Activated T-helper 1 cell treated with anti-CD3 and anti-CD28 coated beads, Interleukin-12 subunit alpha, Interleukin-12 subunit beta, Interleukin-2, Interleukin-4 antibody, amounts not matched to agents 30 ng/mL and 10 ng/mL and 1 ng/mL, durations not matched to agents 14 hours and 24 hours and 36 hours (primary cell): ENCODE data around the gene CD81. TPM values are rescaled to one million over a fixed set of nuclear protein-coding genes. Genes with fewer than 3 reads are reported as not detected.

Experiments used
- DNase-seq: peaks from one replicate; pipeline ENCODE4 v3.0.0; 2021; ENCODE audit warnings: low spot score
- H3K27ac Mint-ChIP-seq: one replicate; pipeline ENCODE4 v1.8.0; 2021; ENCODE audit warnings: mild to moderate bottlenecking, mixed read lengths
- H3K27me3 Mint-ChIP-seq: one replicate; pipeline ENCODE4 v1.8.0; 2022; ENCODE audit warnings: mild to moderate bottlenecking, moderate library complexity, mixed read lengths; ENCODE audit not compliant: insufficient read depth
- H3K36me3 Mint-ChIP-seq: one replicate; pipeline ENCODE4 v1.8.0; 2021; ENCODE audit warnings: low read depth, mixed read lengths
- H3K4me1 Mint-ChIP-seq: one replicate; pipeline ENCODE4 v1.8.0; 2021; ENCODE audit warnings: low read depth, mixed read lengths
- H3K4me3 Mint-ChIP-seq: one replicate; pipeline ENCODE4 v1.8.0; 2021; ENCODE audit warnings: mild to moderate bottlenecking, moderate library complexity, mixed read lengths
- H3K9me3 Mint-ChIP-seq: one replicate; pipeline ENCODE4 v1.8.0; 2021; ENCODE audit warnings: mixed read lengths
- intact Hi-C: fragments of 100-400 bp; cut with micrococcal nuclease; formaldehyde crosslinking; loops from one replicate; pipeline ENCODE4 v1.15.1; 2024
- total RNA-seq: library from RNA; stranded (reverse); gene quantifications from 2 replicates; pipeline ENCODE4 v1.2.3, GENCODE V29; 2022

CD81 gene
- total RNA-seq, 1 donor from 2014 or later = 247 TPM

GRCh38 chr11:2431395-2431794 lies 54.3 kb downstream of the CD81 start:
- Mint-ChIP-seq H3K27ac (no peak overlapping the region), H3K36me3 (no peaks in the 10 kb centered on the region), H3K9me3 (no peaks in the 10 kb centered on the region), H3K4me3 (no peak overlapping the region), H3K27me3 (no peaks in the 10 kb centered on the region), H3K4me1 (no peaks in the 10 kb centered on the region)
- no peak for DNase-seq
- intact Hi-C loops = loop anchor here (5.0 kb wide), 1 partner anchor 661 kb away; no protein-coding TSS in a partner anchor

- no peak overlapping the region for H3K27ac Mint-ChIP-seq
- no peaks in the 10 kb centered on the region for H3K27me3 Mint-ChIP-seq
- H3K4me1 Mint-ChIP-seq = no peaks in the 10 kb centered on the region
- no peaks in the 10 kb centered on the region for H3K36me3 Mint-ChIP-seq
- H3K9me3 Mint-ChIP-seq = no peaks in the 10 kb centered on the region
- intact Hi-C loops = loop anchor here (5.0 kb wide), 1 partner anchor 660 kb away; no protein-coding TSS in a partner anchor
- DNase-seq = no peak
- H3K4me3 Mint-ChIP-seq = no peak overlapping the region
These were observed 55.1 kb downstream of the CD81 start for GRCh38 chr11:2432171-2432621.

- DNase-seq = no peak
- no peaks in the 10 kb centered on the region for H3K36me3 Mint-ChIP-seq
- no peaks in the 10 kb centered on the region for H3K9me3 Mint-ChIP-seq
- no peak overlapping the region for H3K27ac Mint-ChIP-seq
- H3K27me3 Mint-ChIP-seq = no peaks in the 10 kb centered on the region
- no peaks in the 10 kb centered on the region for H3K4me1 Mint-ChIP-seq
- H3K4me3 Mint-ChIP-seq = no peak overlapping the region
- intact Hi-C loops = loop anchor here (5.0 kb wide), 1 partner anchor 660 kb away; no protein-coding TSS in a partner anchor
These were observed 55.5 kb downstream of the CD81 start for GRCh38 chr11:2432628-2433071.

- Mint-ChIP-seq H3K9me3 (no peaks in the 10 kb centered on the region), H3K4me3 (no peak overlapping the region)
These were observed 56.2 kb downstream of the CD81 start for GRCh38 chr11:2433106-2433925.

GRCh38 chr11:2434008-2434407 lies 56.9 kb downstream of the CD81 start:
- intact Hi-C loops = loop anchor here (5.0 kb wide), 1 partner anchor 658 kb away; no protein-coding TSS in a partner anchor
- no peak for DNase-seq
- Mint-ChIP-seq H3K27me3 (peaks cover 6% of the 10 kb centered on the region), H3K27ac (no peak overlapping the region), H3K4me1 (no peaks in the 10 kb centered on the region), H3K9me3 (no peaks in the 10 kb centered on the region), H3K36me3 (no peaks in the 10 kb centered on the region), H3K4me3 (no peak overlapping the region)

More at GRCh38 chr11:2433106-2433925, 56.2 kb downstream of the CD81 start:
- Mint-ChIP-seq H3K27ac (no peak overlapping the region), H3K4me1 (no peaks in the 10 kb centered on the region), H3K27me3 (no peaks in the 10 kb centered on the region), H3K36me3 (no peaks in the 10 kb centered on the region)
- intact Hi-C loops = loop anchor here (5.0 kb wide), 1 partner anchor 659 kb away; no protein-coding TSS in a partner anchor
- no peak for DNase-seq

- Mint-ChIP-seq H3K4me3 (no peak overlapping the region), H3K9me3 (no peaks in the 10 kb centered on the region), H3K4me1 (no peaks in the 10 kb centered on the region), H3K27ac (no peak overlapping the region), H3K27me3 (peaks cover 6% of the 10 kb centered on the region), H3K36me3 (no peaks in the 10 kb centered on the region)
- DNase-seq = no peak
- intact Hi-C loops = loop anchor here (5.0 kb wide), 1 partner anchor 658 kb away; no protein-coding TSS in a partner anchor
These were observed 57.6 kb downstream of the CD81 start for GRCh38 chr11:2434506-2435255.

GRCh38 chr11:2435288-2436012 lies 58.3 kb downstream of the CD81 start:
- Mint-ChIP-seq H3K36me3 (no peaks in the 10 kb centered on the region), H3K27ac (no peak overlapping the region), H3K9me3 (no peaks in the 10 kb centered on the region), H3K4me1 (no peaks in the 10 kb centered on the region), H3K4me3 (no peak overlapping the region), H3K27me3 (peaks cover 9% of the 10 kb centered on the region)
- intact Hi-C loops = no loop called here
- DNase-seq = no peak

- no peak overlapping the region for H3K4me3 Mint-ChIP-seq
- no peak overlapping the region for H3K27ac Mint-ChIP-seq
- H3K36me3 Mint-ChIP-seq = no peaks in the 10 kb centered on the region
- intact Hi-C loops = no loop called here
- no peaks in the 10 kb centered on the region for H3K9me3 Mint-ChIP-seq
- no peaks in the 10 kb centered on the region for H3K4me1 Mint-ChIP-seq
- DNase-seq = no peak
- peaks cover 9% of the 10 kb centered on the region for H3K27me3 Mint-ChIP-seq
These were observed 59.0 kb downstream of the CD81 start for GRCh38 chr11:2436013-2436520.

- no peaks in the 10 kb centered on the region for H3K9me3 Mint-ChIP-seq
- no peaks in the 10 kb centered on the region for H3K4me1 Mint-ChIP-seq
- H3K27me3 Mint-ChIP-seq = peaks cover 9% of the 10 kb centered on the region
- no peak overlapping the region for H3K27ac Mint-ChIP-seq
- intact Hi-C loops = no loop called here
- no peaks in the 10 kb centered on the region for H3K36me3 Mint-ChIP-seq
- H3K4me3 Mint-ChIP-seq = no peak overlapping the region
- no peak for DNase-seq
These were observed 59.5 kb downstream of the CD81 start for GRCh38 chr11:2436521-2437031.

- peaks cover 14% of the 10 kb centered on the region for H3K27me3 Mint-ChIP-seq
- no peak for DNase-seq
- no peaks in the 10 kb centered on the region for H3K9me3 Mint-ChIP-seq
- H3K27ac Mint-ChIP-seq = no peak overlapping the region
- H3K4me3 Mint-ChIP-seq = no peak overlapping the region
- H3K4me1 Mint-ChIP-seq = peaks cover under 1% of the 10 kb centered on the region
- intact Hi-C loops = no loop called here
- H3K36me3 Mint-ChIP-seq = no peaks in the 10 kb centered on the region
These were observed 60.4 kb downstream of the CD81 start for GRCh38 chr11:2437516-2437915.

GRCh38 chr11:2439820-2440219 lies 62.7 kb downstream of the CD81 start:
- Mint-ChIP-seq H3K36me3 (no peaks in the 10 kb centered on the region), H3K27me3 (peaks cover 23% of the 10 kb centered on the region), H3K4me3 (no peak overlapping the region), H3K4me1 (peaks cover 12% of the 10 kb centered on the region), H3K27ac (no peak overlapping the region), H3K9me3 (no peaks in the 10 kb centered on the region)
- intact Hi-C loops = loop anchor here (10.0 kb wide), 1 partner anchor 1955 kb away; the partner anchor contains the start of gene TRIM21
- no peak for DNase-seq

GRCh38 chr11:2440646-2441045 lies 63.5 kb downstream of the CD81 start:
- intact Hi-C loops = loop anchor here (10.0 kb wide), 1 partner anchor 1954 kb away; the partner anchor contains the start of gene TRIM21
- Mint-ChIP-seq H3K27me3 (peaks cover 23% of the 10 kb centered on the region), H3K36me3 (no peaks in the 10 kb centered on the region), H3K9me3 (no peaks in the 10 kb centered on the region), H3K27ac (no peak overlapping the region), H3K4me3 (no peak overlapping the region), H3K4me1 (peaks cover 16% of the 10 kb centered on the region)
- DNase-seq = no peak
